ENCODE results near the gene MVB12B.

Gene MVB12B

GRCh38 chr9:126514037-126514821, 187.6 kb downstream of the MVB12B start:
- DNase-seq = peak in 29 of 56 donors; percentile 9 to 75 (median 35)

GRCh38 chr9:126515001-126515872, 188.6 kb downstream of the MVB12B start:
- no peak for DNase-seq

- no peak for DNase-seq
Measured at GRCh38 chr9:126515873-126516505, 189.4 kb downstream of the MVB12B start.

GRCh38 chr9:126516561-126516935, 189.9 kb downstream of the MVB12B start:
- DNase-seq = no peak

- DNase-seq = no peak
Measured at GRCh38 chr9:126516936-126517832, 190.6 kb downstream of the MVB12B start.

GRCh38 chr9:126517833-126518356, 191.3 kb downstream of the MVB12B start:
- no peak for DNase-seq

GRCh38 chr9:126518763-126519162, 192.1 kb downstream of the MVB12B start:
- DNase-seq = no peak

- no peak for DNase-seq
Measured at GRCh38 chr9:126519660-126520420, 193.2 kb downstream of the MVB12B start.

- DNase-seq = no peak
Measured at GRCh38 chr9:126520453-126520852, 193.8 kb downstream of the MVB12B start.

- DNase-seq = no peak
Measured at GRCh38 chr9:126521089-126521488, 194.5 kb downstream of the MVB12B start.

- no peak for DNase-seq
Measured at GRCh38 chr9:126521551-126521950, 194.9 kb downstream of the MVB12B start.

GRCh38 chr9:126521976-126522590, 195.5 kb downstream of the MVB12B start:
- no peak for DNase-seq

GRCh38 chr9:126522612-126523356, 196.2 kb downstream of the MVB12B start:
- no peak for DNase-seq

- no peak for DNase-seq
Measured at GRCh38 chr9:126523611-126524111, 197.0 kb downstream of the MVB12B start.

- no peak for DNase-seq
Measured at GRCh38 chr9:126524353-126525077, 197.9 kb downstream of the MVB12B start.

- DNase-seq = no peak
Measured at GRCh38 chr9:126526218-126527108, 199.8 kb downstream of the MVB12B start.
